Caco-2 (cell line): ENCODE results near the gene HAPLN3. TPM values are rescaled to one million over a fixed set of nuclear protein-coding genes. Genes with fewer than 3 reads are reported as not detected.

Experiments
- BruUV-seq: library from RNA; stranded (reverse); fragments of 400-500 nt; replicated peaks from 2 replicates; lab custom pipeline; 2021; lab: Mats Ljungman, UMichigan
- CTCF ChIA-PET: fragments of 300-600 bp; sonication (Branson Sonifier 250); formaldehyde crosslinking; loops from one replicate; lab custom pipeline; 2022; ENCODE audit warnings: antibody characterized with exemption; lab: Charles Lee
- POLR2A ChIA-PET: fragments of 300-600 bp; sonication (Branson Sonifier 250); formaldehyde crosslinking; loops from one replicate; lab custom pipeline; 2022; ENCODE audit warnings: antibody characterized with exemption; lab: Charles Lee
- DNase-seq, 2 experiments: peaks; one replicate each; pipeline versions ENCODE4 v3.0.0 to v3.0.0-alpha.2; 2020 to 2022
- H3K27me3 ChIP-seq: replicated peaks from 2 replicates; pipeline ENCODE4 v1.6.0; 2011; ENCODE audit warnings: low read length; ENCODE audit not compliant: control insufficient read depth, insufficient read depth
- H3K36me3 ChIP-seq: 2 replicates; pipeline ENCODE4 v1.5.1; 2011; ENCODE audit warnings: low read length; ENCODE audit not compliant: control insufficient read depth, insufficient read depth
- H3K4me1 ChIP-seq: fragments of 250-450 bp; sonication (Bioruptor Pico); 2 replicates; pipeline ENCODE4 v1.5.1; 2020; ENCODE audit warnings: mild to moderate bottlenecking
- H3K4me3 ChIP-seq: 2 replicates; pipeline ENCODE4 v1.5.1; 2011; ENCODE audit warnings: low read depth, mild to moderate bottlenecking, control low read depth, low read length
- H3K9me3 ChIP-seq: fragments of 250-450 bp; sonication (Bioruptor Pico); 2 replicates; pipeline ENCODE4 v1.5.1; 2020; ENCODE audit warnings: mild to moderate bottlenecking, moderate library complexity
- H3K27ac Mint-ChIP-seq: one replicate; pipeline ENCODE4 v1.8.0; 2022; ENCODE audit warnings: mixed read lengths; ENCODE audit not compliant: unreplicated experiment
- H3K27me3 Mint-ChIP-seq: one replicate; pipeline ENCODE4 v1.8.0; 2022; ENCODE audit warnings: mixed read lengths; ENCODE audit not compliant: insufficient read depth, unreplicated experiment
- H3K36me3 Mint-ChIP-seq: one replicate; pipeline ENCODE4 v1.8.0; 2022; ENCODE audit warnings: mild to moderate bottlenecking, mixed read lengths; ENCODE audit not compliant: insufficient read depth, unreplicated experiment
- H3K4me1 Mint-ChIP-seq: one replicate; pipeline ENCODE4 v1.8.0; 2022; ENCODE audit warnings: low read depth, mixed read lengths; ENCODE audit not compliant: unreplicated experiment
- H3K4me3 Mint-ChIP-seq: one replicate; pipeline ENCODE4 v1.8.0; 2022; ENCODE audit warnings: mild to moderate bottlenecking, moderate library complexity, mixed read lengths; ENCODE audit not compliant: unreplicated experiment
- H3K9me3 Mint-ChIP-seq: one replicate; pipeline ENCODE4 v1.8.0; 2022; ENCODE audit warnings: mixed read lengths; ENCODE audit not compliant: unreplicated experiment
- CTCF ChIP-seq, 2 experiments: fragments of 200-600 bp in 1 of 2; IDR thresholded peaks; 1 replicate in 1 of 2; 2 replicates in 1 of 2; pipeline versions ENCODE4 v1.5.1 to v1.8.0; 2011 to 2022; ENCODE audit warnings: antibody characterized with exemption in 1 of 2, control low read depth in 1 of 2, inconsistent platforms in 1 of 2, low read depth in 1 of 2, low read length in 1 of 2, mild to moderate bottlenecking in 1 of 2, moderate library complexity in 1 of 2; ENCODE audit not compliant: insufficient read depth in 1 of 2, severe bottlenecking in 1 of 2, unreplicated experiment in 1 of 2
- intact Hi-C: fragments of 100-400 bp; cut with micrococcal nuclease; formaldehyde crosslinking; loops from one replicate; pipeline ENCODE4 v1.10.0; 2022; ENCODE audit not compliant: unreplicated experiment
- total RNA-seq: library from RNA; stranded (reverse); gene quantifications from 2 replicates; pipeline ENCODE4 v1.2.3, GENCODE V29; 2022

The HAPLN3 gene
- total RNA-seq, 1 experiment from 2014 or later = 16.7 TPM

- H3K9me3 ChIP-seq = no peaks in the 10 kb centered on the region
- H3K4me1 ChIP-seq = no peaks in the 10 kb centered on the region
- no peak for DNase-seq
- peaks cover 9% of the 10 kb centered on the region for H3K36me3 Mint-ChIP-seq
- no peak overlapping the region for H3K4me3 ChIP-seq
- H3K27me3 Mint-ChIP-seq = no peaks in the 10 kb centered on the region
- no peak overlapping the region for H3K4me3 Mint-ChIP-seq
- H3K36me3 ChIP-seq = no peaks in the 10 kb centered on the region
- TF ChIP-seq CTCF (IDR thresholded peaks at IDR 0.05; ENCODE audit: insufficient read depth in 1 of 2, low read depth in 1 of 2, low read length in 1 of 2, severe bottlenecking in 1 of 2, unreplicated experiment in 1 of 2) = no peak
- ChIA-PET CTCF (no interaction called here), POLR2A (no interaction called here)
- BruUV-seq = no TSS peak
- peaks cover 5% of the 10 kb centered on the region for H3K4me1 Mint-ChIP-seq
- intact Hi-C loops = no loop called here
- no peaks in the 10 kb centered on the region for H3K9me3 Mint-ChIP-seq
- H3K27me3 ChIP-seq = no peaks in the 10 kb centered on the region
- H3K27ac Mint-ChIP-seq = no peak overlapping the region
These were observed 22.4 kb upstream of the HAPLN3 start for GRCh38 chr15:88917760-88918159.

GRCh38 chr15:88915354-88915753, 20.0 kb upstream of the HAPLN3 start:
- DNase-seq = no peak
- intact Hi-C loops = no loop called here
- no peaks in the 10 kb centered on the region for H3K36me3 ChIP-seq
- ChIA-PET CTCF (no interaction called here), POLR2A (no interaction called here)
- Mint-ChIP-seq H3K9me3 (no peaks in the 10 kb centered on the region), H3K4me1 (peaks cover 10% of the 10 kb centered on the region), H3K27me3 (no peaks in the 10 kb centered on the region), H3K27ac (no peak overlapping the region), H3K36me3 (peaks cover 26% of the 10 kb centered on the region), H3K4me3 (no peak overlapping the region)
- no peaks in the 10 kb centered on the region for H3K27me3 ChIP-seq
- no TSS peak for BruUV-seq
- peaks cover 11% of the 10 kb centered on the region for H3K4me1 ChIP-seq
- no peak overlapping the region for H3K4me3 ChIP-seq
- no peak for TF ChIP-seq CTCF (IDR thresholded peaks at IDR 0.05; ENCODE audit: insufficient read depth in 1 of 2, low read depth in 1 of 2, low read length in 1 of 2, severe bottlenecking in 1 of 2, unreplicated experiment in 1 of 2)
- no peaks in the 10 kb centered on the region for H3K9me3 ChIP-seq

- Mint-ChIP-seq H3K4me3 (peak overlapping the region; percentile 91), H3K27ac (peak overlapping the region; percentile 88), H3K36me3 (peaks cover 38% of the 10 kb centered on the region), H3K27me3 (no peaks in the 10 kb centered on the region), H3K9me3 (no peaks in the 10 kb centered on the region), H3K4me1 (peaks cover 16% of the 10 kb centered on the region)
- H3K4me3 ChIP-seq = peak overlapping the region; percentile 80
- POLR2A ChIA-PET = no interaction called here
- no peaks in the 10 kb centered on the region for H3K27me3 ChIP-seq
- TSS peak; percentile 47 for BruUV-seq
- TF ChIP-seq CTCF (IDR thresholded peaks at IDR 0.05; ENCODE audit: insufficient read depth in 1 of 2, low read depth in 1 of 2, low read length in 1 of 2, severe bottlenecking in 1 of 2, unreplicated experiment in 1 of 2) = no peak
- no peak for DNase-seq
- intact Hi-C loops = loop anchor here (2.0 kb wide), 4 partner anchors 19 to 91 kb away; no protein-coding TSS in a partner anchor
- peaks cover 3% of the 10 kb centered on the region; the same call in 1 of the 2 replicates for H3K36me3 ChIP-seq
- CTCF ChIA-PET = interaction anchor here (1.0 kb wide), 2 partner anchors 9 to 91 kb away, joined by 3 to 4 read pairs; no protein-coding TSS in a partner anchor
- H3K9me3 ChIP-seq = no peaks in the 10 kb centered on the region
- H3K4me1 ChIP-seq = peaks cover 15% of the 10 kb centered on the region
These were observed 18.5 kb upstream of the HAPLN3 start for GRCh38 chr15:88913850-88914169.
